HG02588 (cell line): ENCODE results near the gene SLC12A9.

Source experiments
- ATAC-seq: cut with Tn5 transposase; IDR thresholded peaks from one replicate; pipeline ENCODE4 v1.9.1; 2021; ENCODE audit warnings: mild to moderate bottlenecking, moderate library complexity; ENCODE audit not compliant: unreplicated experiment

SLC12A9 gene

DNA sequence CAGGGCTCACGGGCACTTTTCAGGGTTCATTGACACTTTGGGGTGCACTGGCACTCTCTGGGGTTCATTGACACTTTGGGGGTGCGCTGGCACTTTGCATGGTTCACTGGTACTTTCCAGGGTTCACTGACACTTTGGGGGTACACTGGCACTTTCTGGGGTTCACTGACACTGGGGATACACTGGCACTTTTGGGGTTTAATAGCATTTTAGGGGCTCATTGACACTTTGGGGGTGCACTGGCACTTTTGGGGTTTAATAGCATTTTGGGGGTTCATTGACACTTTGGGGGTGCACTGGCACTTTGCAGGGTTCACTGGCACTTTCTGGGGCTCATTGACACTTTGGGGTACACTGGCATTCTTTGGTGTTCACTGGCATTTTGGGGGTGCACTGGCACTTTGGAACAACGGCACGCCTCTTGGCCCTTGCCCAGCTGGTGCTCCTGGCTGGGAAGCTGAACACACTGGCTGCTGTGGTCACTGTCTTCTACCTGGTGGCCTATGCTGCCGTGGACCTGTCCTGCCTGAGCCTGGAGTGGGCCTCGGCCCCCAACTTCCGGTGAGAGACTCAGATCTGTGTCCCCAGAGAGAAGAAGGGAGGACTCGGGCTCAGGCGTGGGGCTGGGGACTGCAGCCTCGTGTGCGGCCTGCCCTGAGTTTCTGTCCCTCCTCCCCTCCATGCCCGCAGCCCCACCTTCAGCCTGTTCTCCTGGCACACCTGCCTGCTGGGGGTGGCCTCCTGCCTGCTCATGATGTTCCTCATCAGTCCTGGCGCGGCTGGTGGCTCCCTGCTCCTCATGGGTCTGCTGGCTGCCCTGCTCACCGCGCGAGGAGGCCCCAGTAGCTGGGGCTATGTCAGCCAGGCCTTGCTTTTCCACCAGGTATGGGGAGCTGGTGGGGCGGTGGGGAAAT lies 8.4 kb downstream of the SLC12A9 start:
- ATAC-seq = no peak

DNA sequence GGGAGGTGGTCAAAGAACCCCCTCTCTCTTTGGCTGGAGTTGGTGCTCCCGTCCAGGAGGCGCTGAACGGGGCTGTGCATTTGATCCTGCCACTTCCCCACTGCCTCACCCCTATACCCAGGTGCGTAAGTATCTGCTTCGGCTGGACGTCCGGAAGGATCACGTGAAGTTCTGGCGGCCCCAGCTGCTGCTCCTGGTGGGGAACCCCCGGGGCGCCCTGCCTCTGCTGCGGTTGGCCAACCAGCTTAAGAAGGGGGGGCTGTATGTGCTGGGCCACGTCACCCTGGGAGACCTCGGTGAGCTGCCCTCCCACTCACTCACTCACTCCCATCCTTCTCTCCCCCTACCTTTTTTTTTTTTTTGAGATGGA lies 9.1 kb downstream of the SLC12A9 start:
- ATAC-seq = no peak

DNA sequence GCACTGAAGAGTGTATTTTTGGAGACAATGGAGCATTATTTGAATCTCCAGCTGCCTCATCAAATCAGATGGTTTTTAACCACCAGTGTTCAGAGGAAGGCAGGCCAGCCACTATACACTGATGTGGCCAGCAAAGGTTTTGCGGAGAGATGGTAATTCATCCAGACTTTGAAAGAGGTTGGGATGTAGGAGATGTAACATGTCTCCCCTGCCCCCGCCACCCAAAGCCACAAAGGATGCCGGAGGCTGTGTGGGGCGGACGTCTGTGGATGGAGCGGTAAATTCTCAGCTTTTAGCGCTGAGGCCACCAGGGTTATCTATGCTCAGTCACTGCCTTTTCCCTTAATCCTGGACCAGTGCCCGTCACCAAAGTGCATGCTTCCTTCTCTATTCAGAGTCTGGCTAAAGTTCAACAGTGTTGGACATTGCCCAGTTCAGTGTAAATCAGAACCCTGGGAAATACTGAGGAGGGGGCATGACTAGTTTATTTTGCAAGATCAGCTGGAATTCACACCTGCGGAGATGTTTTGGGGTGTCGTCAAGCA lies 11.0 kb downstream of the SLC12A9 start:
- ATAC-seq = no peak

DNA sequence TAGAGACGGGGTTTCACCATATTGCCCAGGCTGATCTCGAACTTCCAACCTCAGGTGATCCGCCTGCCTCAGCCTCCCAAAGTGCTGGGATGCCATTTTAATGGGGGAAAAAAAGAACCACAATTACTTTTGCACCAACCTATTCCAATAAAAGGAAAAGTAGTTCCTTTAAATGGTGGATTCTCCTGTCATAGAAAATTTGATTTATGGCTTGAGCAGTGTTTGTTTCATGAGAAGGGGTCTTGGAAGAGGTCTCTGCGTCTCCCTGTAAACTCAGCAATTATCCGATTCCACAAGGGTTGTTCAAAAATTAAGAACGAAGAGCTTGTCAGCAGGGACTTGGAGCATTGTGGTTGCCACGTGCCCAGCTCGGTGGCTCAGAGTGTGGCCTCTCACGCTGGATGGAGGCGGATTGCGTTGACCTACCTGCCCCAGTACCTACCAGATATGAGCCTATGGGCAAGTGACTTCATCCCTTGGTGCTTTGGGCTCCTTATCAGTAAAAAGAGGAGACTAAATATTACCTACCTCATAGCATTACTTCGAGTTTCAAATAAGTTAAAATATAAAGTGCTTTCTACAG lies 11.8 kb downstream of the SLC12A9 start:
- no peak for ATAC-seq

DNA sequence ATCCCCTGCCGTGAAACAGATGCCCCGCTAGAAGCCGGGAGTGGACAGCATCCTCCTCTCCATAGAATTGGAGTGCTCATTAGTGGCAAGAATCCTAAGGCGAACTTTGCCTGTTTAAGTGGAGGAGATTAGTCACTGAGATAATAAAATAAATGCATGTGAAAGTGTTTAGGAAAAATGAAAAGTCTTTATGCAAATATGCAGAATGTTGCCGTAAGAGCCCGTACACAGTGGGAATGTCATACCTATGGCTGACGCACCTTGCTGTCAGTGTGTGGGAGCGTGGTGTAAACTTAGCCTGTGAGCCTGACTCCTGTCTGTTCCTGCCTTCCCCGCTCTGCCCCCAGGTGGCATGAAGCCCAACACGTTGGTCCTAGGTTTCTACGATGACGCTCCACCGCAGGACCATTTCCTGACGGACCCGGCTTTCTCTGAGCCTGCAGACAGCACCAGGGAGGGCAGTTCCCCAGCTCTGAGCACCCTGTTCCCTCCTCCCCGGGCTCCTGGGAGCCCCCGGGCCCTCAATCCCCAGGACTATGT lies 12.9 kb downstream of the SLC12A9 start:
- no peak for ATAC-seq

DNA sequence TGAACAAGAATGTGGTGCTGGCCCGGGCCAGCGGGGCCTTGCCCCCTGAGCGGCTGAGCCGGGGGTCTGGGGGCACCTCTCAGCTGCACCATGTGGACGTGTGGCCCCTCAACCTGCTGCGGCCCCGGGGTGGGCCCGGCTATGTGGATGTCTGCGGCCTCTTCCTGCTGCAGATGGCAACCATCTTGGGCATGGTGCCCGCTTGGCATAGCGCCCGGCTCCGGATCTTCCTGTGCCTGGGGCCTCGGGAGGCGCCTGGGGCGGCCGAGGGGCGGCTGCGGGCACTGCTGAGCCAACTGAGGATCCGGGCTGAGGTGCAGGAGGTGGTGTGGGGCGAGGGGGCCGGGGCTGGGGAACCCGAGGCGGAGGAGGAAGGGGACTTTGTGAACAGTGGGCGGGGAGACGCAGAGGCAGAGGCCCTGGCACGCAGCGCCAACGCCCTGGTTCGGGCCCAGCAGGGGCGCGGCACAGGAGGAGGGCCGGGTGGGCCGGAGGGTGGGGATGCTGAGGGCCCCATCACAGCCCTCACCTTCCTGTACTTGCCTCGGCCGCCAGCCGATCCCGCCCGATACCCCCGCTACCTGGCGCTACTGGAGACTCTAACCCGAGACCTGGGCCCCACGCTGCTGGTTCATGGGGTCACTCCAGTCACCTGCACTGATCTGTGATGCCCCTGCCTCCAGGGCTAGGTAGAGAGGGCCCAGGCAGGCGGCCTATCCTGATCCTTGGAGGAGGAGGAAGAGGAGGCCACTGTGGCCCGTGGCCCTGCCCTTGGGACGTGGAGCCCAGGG lies 13.6 kb downstream of the SLC12A9 start:
- ATAC-seq = no peak

DNA sequence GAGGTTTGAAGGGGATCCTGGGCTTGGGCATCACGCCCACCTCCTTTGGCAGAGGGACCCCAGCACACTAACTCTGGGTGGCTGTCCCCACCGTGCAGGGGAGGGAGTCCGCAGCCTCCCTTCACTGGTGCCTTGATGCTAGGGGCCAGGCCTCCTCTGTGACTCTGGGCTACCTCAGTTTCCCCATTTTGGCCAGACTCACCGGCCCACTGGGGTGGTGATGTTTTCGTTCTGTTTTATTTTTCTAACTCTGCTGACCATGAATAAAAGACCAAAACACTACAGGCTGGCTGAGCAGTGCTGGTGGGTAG lies 14.2 kb downstream of the SLC12A9 start:
- ATAC-seq = no peak

DNA sequence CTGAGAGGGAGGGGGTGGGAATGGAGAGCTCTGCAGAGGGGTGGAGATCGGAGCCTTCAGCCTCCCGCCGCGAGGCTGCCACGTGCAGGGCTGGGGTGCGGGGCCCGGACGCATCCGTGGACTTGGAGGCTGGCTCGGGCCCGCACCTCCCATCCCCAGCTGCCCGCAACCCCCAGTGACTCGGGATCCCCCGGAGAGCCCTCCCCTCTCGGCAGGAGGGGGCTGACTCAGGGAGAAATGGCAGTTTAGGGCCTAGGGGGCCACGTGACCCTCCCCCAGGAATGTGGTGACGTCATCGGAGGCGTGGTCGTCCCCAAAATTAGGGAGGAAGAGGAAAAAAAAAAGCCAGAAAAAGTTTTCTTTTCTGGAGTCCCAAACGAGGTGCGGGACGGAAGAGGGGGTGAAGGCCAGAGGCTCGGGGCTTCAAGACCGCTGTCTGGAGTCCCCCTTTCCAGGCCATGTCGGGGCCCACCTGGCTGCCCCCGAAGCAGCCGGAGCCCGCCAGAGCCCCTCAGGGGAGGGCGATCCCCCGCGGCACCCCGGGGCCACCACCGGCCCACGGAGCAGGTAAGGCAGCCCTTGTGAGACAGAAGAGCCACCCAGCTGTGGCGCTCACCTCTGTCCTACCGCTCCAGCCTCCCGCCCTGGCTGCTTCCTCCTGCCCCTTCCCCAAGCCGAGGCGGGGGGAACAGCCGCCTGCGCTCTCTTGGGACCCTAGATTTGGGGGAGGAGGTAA lies 14.7 kb downstream of the SLC12A9 start, which contains the start of gene TRIP6:
TSS of gene TRIP6 (plus strand) at position 348 of the 736 bp plus-strand sequence. CDS start at position 459, 111 bp downstream.
- ATAC-seq = peak; percentile 41

DNA sequence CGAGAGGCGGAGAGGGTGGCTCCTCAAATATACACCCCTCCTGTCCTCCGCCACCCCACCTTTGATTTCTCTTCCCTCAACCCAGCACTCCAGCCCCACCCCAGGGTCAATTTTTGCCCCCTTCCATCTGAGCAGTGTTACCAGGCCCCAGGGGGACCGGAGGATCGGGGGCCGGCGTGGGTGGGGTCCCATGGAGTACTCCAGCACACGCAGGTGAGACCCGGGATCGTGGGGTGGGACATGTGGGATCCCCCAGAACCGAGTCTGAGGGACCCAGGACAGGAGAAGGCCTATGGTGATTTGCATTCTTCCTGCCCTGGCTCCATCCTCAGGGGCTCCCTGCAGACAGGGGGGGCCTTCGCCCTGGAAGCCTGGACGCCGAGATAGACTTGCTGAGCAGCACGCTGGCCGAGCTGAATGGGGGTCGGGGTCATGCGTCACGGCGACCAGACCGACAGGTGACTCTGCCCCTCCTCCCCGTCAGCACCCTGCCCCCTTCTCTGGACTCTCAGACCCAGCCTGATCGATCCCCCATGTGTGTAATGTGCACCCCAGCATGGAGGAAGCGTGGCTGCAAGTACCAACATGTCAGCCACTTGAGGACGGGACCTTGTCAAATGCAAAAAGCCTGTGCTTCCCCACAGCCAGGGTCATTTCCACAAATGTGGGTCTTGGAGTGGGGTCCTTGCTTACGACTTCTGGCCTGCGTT lies 15.4 kb downstream of the SLC12A9 start:
- ATAC-seq = peak; percentile 13

DNA sequence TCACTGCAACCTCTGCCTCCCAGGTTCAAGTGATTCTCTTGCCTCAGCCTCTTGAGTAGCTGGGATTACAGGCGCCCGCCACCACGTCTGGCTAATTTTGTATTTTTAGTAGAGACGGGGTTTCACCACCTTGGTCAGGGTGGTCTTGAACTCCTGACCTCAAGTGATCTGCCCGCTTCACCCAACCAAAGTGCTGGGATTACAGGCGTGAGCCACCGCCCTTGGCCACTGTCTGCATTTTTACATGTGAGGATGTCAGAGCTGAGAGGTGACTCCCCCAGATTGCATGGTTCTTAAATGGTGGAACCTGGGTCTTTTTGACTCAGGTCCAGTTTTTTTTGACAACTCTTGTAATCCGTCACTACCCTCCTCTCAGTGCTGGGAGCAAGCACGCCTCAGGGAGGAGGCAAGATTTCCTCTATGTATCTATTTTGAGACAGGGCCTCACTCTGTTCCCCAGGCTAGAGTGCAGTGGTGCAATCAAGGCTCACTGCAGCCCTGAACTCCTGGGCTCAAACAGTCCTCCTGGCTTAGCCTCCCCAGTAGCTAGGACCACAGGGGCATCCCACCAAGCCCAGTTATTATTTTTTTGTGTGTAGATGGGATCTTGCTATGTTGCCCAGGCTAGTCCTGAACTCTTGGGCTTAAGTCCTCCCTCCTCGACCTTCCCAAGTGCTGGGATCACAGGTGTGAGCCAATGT lies 21.2 kb downstream of the SLC12A9 start:
- no peak for ATAC-seq

DNA sequence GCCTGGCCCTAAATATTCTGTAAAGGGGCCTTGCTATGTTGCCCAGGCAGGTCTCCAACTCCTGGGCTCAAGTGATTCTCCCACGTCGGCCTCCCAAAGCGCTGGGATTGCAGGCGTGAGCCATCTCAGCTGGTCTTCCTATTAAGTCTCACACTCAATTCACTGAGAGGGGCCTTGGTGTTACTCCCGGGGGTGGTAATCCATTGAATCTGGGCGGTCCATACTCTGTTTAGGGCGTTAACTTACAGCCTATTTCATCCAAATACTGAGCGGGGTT lies 21.7 kb downstream of the SLC12A9 start:
- no peak for ATAC-seq

DNA sequence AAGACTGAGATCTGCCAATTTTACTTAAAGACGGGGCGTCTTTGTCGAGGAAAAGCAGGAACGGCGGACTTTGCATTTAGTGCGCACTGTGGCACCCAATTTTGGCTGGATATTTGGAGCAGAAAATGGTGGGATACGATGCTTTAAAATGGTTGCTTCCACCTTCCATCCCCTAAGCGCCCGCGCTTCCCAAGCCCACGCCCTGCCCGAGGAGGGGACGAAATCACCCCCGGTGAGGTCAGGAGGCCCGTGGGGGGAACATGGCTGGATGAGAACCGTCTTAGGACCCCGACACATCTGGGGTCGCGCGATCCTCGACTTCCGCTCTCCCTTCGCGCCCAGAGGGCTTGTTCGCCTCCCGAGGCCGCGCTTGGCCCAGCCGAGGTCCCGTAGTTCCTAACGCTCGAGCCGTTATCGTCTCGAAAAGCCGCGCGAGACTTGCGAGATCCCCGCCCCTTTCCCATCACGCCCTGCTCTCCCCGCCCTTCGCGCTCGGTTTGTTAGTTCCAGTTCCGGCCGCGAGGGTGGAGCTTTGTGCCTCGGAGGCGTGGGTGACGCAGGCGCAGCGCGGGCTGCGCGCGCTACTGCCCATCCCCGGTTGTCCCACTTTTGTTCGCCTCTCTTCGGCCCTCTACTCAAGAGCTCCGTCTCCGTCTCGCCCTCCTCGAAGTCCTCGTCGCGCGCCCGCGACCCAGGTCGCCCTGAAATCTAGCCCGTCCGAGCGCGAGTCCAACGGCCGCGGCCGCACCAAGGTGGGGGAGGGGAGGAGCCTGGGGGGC lies 22.3 kb downstream of the SLC12A9 start, which contains the start of gene SRRT:
TSS of gene SRRT (plus strand) at position 527 of the 779 bp plus-strand sequence. CDS start 488 bp downstream, outside the sequence.
- ATAC-seq = peak; percentile 85

DNA sequence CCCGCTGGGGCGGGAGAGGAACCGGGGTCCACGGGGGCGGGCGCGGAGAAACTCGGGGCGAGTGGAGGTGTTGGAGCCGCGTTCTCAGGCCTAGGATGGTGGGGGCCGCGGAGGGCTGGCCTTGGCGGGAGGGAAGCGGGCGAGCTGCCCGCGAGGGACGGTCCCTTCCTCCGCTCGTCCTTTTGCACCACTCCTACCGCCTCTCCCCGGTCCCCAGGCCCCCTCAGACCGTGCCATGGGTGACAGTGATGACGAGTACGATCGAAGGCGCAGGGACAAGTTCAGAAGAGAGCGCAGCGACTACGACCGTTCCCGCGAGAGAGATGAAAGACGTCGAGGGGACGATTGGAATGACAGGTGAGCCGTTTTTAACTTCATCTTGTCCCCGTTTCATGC lies 22.8 kb downstream of the SLC12A9 start:
- peak; percentile 35 for ATAC-seq

DNA sequence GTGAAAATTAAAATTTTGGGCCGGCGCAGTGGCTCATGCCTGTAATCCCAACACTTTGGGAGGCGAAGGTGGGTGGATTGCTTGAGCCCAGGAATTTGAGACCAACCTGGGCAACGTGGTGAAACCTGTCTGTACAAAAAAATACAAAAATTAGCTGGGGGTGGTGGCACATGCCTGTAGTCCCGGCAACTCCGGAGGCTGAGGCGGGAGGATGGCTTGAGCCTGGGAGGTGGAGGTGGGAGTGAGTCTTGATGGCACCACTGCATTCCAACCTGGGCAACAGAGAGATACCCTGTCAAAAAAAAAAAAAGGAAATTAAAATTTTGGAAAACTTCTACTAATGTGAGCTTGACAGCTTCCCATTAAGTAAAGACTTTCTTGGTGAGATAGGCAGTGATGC lies 25.5 kb downstream of the SLC12A9 start:
- no peak for ATAC-seq

DNA sequence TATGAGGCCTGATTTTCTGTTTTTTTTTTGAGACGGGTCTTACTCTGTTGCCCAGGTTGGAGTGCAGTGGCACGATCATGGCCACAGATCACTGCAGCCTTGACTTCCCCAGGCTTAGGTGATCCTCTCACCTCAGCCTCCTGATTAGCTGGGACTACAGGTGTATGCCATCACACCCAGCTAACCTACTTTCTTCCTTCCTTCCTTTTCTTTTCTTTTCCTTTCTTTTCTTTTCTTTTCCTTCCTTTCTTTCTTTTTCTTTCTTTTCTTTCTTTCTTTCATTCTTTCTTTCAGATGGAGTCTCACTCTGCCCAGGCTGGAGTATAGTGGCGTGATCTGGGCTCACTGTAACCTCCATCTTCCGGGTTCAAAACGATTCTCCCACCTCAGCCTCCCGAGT lies 26.2 kb downstream of the SLC12A9 start:
- ATAC-seq = no peak

DNA sequence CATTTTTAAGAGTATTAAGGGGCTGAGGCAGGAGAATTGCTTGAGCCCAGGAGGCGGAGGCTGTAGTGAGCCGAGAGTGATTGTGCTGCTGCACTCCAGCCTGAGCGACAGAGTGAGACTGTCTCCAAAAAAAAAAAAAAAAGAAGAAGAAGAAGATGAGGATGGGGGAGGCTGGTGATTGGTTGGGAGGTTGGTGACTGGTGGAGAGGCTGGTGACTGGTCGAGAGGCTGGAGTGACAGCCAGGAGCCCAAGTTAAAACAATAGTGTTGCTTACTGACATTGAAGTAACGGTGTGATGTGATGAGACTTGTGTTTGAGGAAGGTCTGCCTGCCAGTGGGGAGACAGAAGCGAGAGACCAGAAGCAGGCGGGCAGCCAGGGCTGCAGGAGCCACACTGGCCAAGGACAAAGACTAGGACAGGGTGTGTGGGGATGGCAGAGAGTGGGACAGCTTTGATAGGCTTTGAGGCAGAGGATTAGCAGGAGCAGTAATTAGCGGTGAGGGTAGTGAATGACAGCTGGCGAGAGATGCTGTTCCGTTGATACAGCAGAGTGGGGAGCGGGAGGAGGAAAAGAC lies 27.3 kb downstream of the SLC12A9 start:
- ATAC-seq = no peak

DNA sequence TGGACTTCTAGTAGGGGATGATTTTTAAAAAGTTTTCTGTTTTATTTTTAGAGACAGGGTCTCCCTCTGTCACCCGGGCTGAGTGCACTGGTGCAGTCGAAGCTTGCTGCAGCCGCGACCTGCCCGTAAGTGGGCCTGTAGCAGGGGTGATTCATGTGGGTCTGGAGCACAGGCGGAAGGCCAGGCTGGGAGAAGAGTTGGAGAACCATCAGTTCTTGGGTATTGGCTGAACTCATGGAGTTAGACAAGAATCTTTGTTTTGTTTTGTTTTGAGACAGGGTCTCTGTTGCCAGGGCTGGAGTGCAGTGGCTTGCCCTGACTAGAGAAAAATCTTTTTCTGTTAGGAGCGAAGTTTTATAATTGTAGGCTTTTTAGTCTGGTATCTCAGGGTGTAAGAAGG lies 28.1 kb downstream of the SLC12A9 start:
- no peak for ATAC-seq

DNA sequence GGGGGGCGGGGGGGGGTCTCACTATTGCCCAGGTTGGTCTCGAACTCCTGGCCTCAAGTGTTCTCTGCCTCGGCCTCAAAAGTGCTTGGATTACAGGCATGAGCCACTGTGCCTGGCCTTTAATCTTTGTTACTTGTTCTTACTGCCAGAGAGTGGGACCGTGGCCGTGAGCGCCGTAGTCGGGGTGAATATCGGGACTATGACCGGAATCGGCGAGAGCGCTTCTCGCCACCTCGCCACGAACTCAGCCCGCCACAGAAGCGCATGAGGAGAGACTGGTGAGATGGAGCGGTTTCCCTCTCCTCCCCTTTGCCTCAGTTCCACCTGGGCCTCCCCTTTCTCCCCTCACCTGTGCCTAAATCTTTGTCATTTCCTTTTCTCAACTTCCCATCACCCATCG lies 28.6 kb downstream of the SLC12A9 start:
- no peak for ATAC-seq
